RWPE2 (cell line): ENCODE measurements around the gene PTBP1.

Experiments
- ATAC-seq: fragments of 200-7000 bp; cut with Tn5 transposase; 3 replicates; pipeline ENCODE4 v1.9.1; 2021; ENCODE audit warnings: low read depth
- DNase-seq: peaks from one replicate; pipeline ENCODE4 v3.0.0-alpha.2; 2020; ENCODE audit warnings: low spot score
- H3K27ac ChIP-seq: fragments of 450-650 bp; 2 replicates; pipeline ENCODE4 v1.5.1; 2017; ENCODE audit warnings: mild to moderate bottlenecking; ENCODE audit not compliant: poor library complexity, severe bottlenecking
- H3K27me3 ChIP-seq: fragments of 250-450 bp; sonication (Bioruptor Pico); 2 replicates; pipeline ENCODE4 v1.5.1; 2021; ENCODE audit warnings: mild to moderate bottlenecking, moderate library complexity; ENCODE audit not compliant: insufficient read depth, poor library complexity, severe bottlenecking
- H3K36me3 ChIP-seq: fragments of 250-450 bp; sonication (Bioruptor Pico); 2 replicates; pipeline ENCODE4 v1.5.1; 2020; ENCODE audit warnings: low read depth, mild to moderate bottlenecking, moderate library complexity
- H3K4me1 ChIP-seq: fragments of 250-450 bp; sonication (Bioruptor Pico); 2 replicates; pipeline ENCODE4 v1.5.1; 2021; ENCODE audit warnings: mild to moderate bottlenecking, moderate library complexity; ENCODE audit not compliant: insufficient read depth, poor library complexity, severe bottlenecking
- H3K4me3 ChIP-seq: fragments of 250-450 bp; sonication (Bioruptor Pico); 2 replicates; pipeline ENCODE4 v1.5.1; 2021; ENCODE audit warnings: mild to moderate bottlenecking, moderate library complexity; ENCODE audit not compliant: severe bottlenecking
- H3K9me3 ChIP-seq: fragments of 250-450 bp; sonication (Bioruptor Pico); 2 replicates; pipeline ENCODE4 v1.5.1; 2021; ENCODE audit warnings: mild to moderate bottlenecking, moderate library complexity; ENCODE audit not compliant: severe bottlenecking
- TF ChIP-seq, protein P1 (sequence below): fragments of 450-650 bp; IDR thresholded peaks from one replicate; pipeline ENCODE4 v1.5.1; 2017; ENCODE audit warnings: mild to moderate bottlenecking, moderate library complexity; ENCODE audit not compliant: poor library complexity, severe bottlenecking

Gene PTBP1

GRCh38 chr19:763869-764268, 33.4 kb upstream of the PTBP1 start:
- Histone ChIP-seq H3K4me3 (no peak overlapping the region), H3K9me3 (no peaks in the 10 kb centered on the region), H3K4me1 (no peaks in the 10 kb centered on the region), H3K36me3 (peaks cover 53% of the 10 kb centered on the region), H3K27me3 (no peaks in the 10 kb centered on the region), H3K27ac (no peak overlapping the region)
- TF ChIP-seq, protein P1, sequence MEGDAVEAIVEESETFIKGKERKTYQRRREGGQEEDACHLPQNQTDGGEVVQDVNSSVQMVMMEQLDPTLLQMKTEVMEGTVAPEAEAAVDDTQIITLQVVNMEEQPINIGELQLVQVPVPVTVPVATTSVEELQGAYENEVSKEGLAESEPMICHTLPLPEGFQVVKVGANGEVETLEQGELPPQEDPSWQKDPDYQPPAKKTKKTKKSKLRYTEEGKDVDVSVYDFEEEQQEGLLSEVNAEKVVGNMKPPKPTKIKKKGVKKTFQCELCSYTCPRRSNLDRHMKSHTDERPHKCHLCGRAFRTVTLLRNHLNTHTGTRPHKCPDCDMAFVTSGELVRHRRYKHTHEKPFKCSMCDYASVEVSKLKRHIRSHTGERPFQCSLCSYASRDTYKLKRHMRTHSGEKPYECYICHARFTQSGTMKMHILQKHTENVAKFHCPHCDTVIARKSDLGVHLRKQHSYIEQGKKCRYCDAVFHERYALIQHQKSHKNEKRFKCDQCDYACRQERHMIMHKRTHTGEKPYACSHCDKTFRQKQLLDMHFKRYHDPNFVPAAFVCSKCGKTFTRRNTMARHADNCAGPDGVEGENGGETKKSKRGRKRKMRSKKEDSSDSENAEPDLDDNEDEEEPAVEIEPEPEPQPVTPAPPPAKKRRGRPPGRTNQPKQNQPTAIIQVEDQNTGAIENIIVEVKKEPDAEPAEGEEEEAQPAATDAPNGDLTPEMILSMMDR: no peak
- DNase-seq (no peak), ATAC-seq (no peak)

GRCh38 chr19:764301-764700, 33.0 kb upstream of the PTBP1 start:
- no peak for ATAC-seq
- no peak for DNase-seq
- H3K4me1 ChIP-seq: no peaks in the 10 kb centered on the region
- H3K36me3 ChIP-seq: peaks cover 50% of the 10 kb centered on the region
- H3K9me3 ChIP-seq: no peaks in the 10 kb centered on the region
- TF ChIP-seq, protein P1: no peak
- H3K27ac ChIP-seq: no peak overlapping the region
- H3K4me3 ChIP-seq: no peak overlapping the region
- no peaks in the 10 kb centered on the region for H3K27me3 ChIP-seq

- Histone ChIP-seq H3K27ac (no peak overlapping the region), H3K4me3 (no peak overlapping the region), H3K36me3 (peaks cover 40% of the 10 kb centered on the region), H3K4me1 (no peaks in the 10 kb centered on the region), H3K27me3 (no peaks in the 10 kb centered on the region), H3K9me3 (no peaks in the 10 kb centered on the region)
- DNase-seq (no peak), ATAC-seq (no peak)
- TF ChIP-seq, protein P1: no peak
These were observed 32.0 kb upstream of the PTBP1 start for GRCh38 chr19:765179-765738.

GRCh38 chr19:768424-768823, 28.8 kb upstream of the PTBP1 start:
- Histone ChIP-seq H3K27me3 (no peaks in the 10 kb centered on the region), H3K4me1 (no peaks in the 10 kb centered on the region), H3K9me3 (no peaks in the 10 kb centered on the region), H3K4me3 (no peak overlapping the region), H3K36me3 (peaks cover 11% of the 10 kb centered on the region), H3K27ac (no peak overlapping the region)
- TF ChIP-seq, protein P1: no peak
- DNase-seq (no peak), ATAC-seq (no peak)

GRCh38 chr19:769616-770015, 27.6 kb upstream of the PTBP1 start:
- no peak for ATAC-seq
- Histone ChIP-seq H3K4me3 (no peak overlapping the region), H3K27me3 (no peaks in the 10 kb centered on the region), H3K27ac (no peak overlapping the region), H3K9me3 (no peaks in the 10 kb centered on the region), H3K36me3 (no peaks in the 10 kb centered on the region), H3K4me1 (no peaks in the 10 kb centered on the region)
- no peak for DNase-seq
- TF ChIP-seq, protein P1: no peak
